Stimulated activated CD8-positive, alpha-beta memory T cell treated with anti-CD3 and anti-CD28 coated beads, Interleukin-4, amount 100 ng/mL, for 4 hours (primary cell): Measurements from ENCODE around the gene EMILIN3.

ENCODE experiments used
- DNase-seq, 2 donors: peaks; one replicate each; pipeline ENCODE4 v3.0.0-alpha.2; 2020; ENCODE audit warnings: low read depth in 2 of 2, low spot score in 1 of 2

The EMILIN3 gene

GRCh38 chr20:41366546-41367392 lies at the start of gene EMILIN3:
Gene EMILIN3, minus strand, starts transcription at chr20:41366818. Its CDS starts 184 bp downstream, at chr20:41366634.
- no peak for DNase-seq

- DNase-seq: no peak
Measured at GRCh38 chr20:41415191-41415590, 48.6 kb upstream of the EMILIN3 start.

GRCh38 chr20:41413169-41413568 lies 46.6 kb upstream of the EMILIN3 start:
- DNase-seq: no peak

- DNase-seq: no peak
Measured at GRCh38 chr20:41412324-41413120, 45.9 kb upstream of the EMILIN3 start.

- no peak for DNase-seq
Measured at GRCh38 chr20:41411391-41411847, 44.8 kb upstream of the EMILIN3 start.

- no peak for DNase-seq
Measured at GRCh38 chr20:41408986-41409385, 42.4 kb upstream of the EMILIN3 start.

- DNase-seq: no peak
Measured at GRCh38 chr20:41408156-41408794, 41.7 kb upstream of the EMILIN3 start.

- DNase-seq: no peak
Measured at GRCh38 chr20:41407607-41408006, 41.0 kb upstream of the EMILIN3 start.

GRCh38 chr20:41406896-41407444 lies 40.4 kb upstream of the EMILIN3 start:
- DNase-seq: no peak

GRCh38 chr20:41406353-41406752 lies 39.7 kb upstream of the EMILIN3 start:
- no peak for DNase-seq

- DNase-seq: no peak
Measured at GRCh38 chr20:41405436-41405835, 38.8 kb upstream of the EMILIN3 start.

GRCh38 chr20:41403604-41404003 lies 37.0 kb upstream of the EMILIN3 start:
- DNase-seq: no peak

GRCh38 chr20:41398408-41398807 lies 31.8 kb upstream of the EMILIN3 start:
- no peak for DNase-seq

GRCh38 chr20:41395667-41396664 lies 29.3 kb upstream of the EMILIN3 start:
- DNase-seq: no peak

- DNase-seq: no peak
Measured at GRCh38 chr20:41394931-41395666, 28.5 kb upstream of the EMILIN3 start.

- no peak for DNase-seq
Measured at GRCh38 chr20:41394081-41394480, 27.5 kb upstream of the EMILIN3 start.

- DNase-seq: no peak
Measured at GRCh38 chr20:41393705-41394066, 27.1 kb upstream of the EMILIN3 start.

- no peak for DNase-seq
Measured at GRCh38 chr20:41392871-41393704, 26.5 kb upstream of the EMILIN3 start.

GRCh38 chr20:41392295-41392694 lies 25.7 kb upstream of the EMILIN3 start:
- no peak for DNase-seq
